GM12873 (cell line): ENCODE measurements around the gene CCL23.

Source experiments
- TF ChIP-seq, protein P1 (sequence below): IDR thresholded peaks from 2 replicates; pipeline ENCODE4 v1.5.1; 2012; ENCODE audit warnings: low read depth, mild to moderate bottlenecking, moderate library complexity, low read length, control low read depth; ENCODE audit not compliant: insufficient read depth; ENCODE audit errors: missing control alignments

The CCL23 gene

GRCh38 chr17:36002631-36003030 lies 15.1 kb downstream of the CCL23 start:
- TF ChIP-seq, protein P1, sequence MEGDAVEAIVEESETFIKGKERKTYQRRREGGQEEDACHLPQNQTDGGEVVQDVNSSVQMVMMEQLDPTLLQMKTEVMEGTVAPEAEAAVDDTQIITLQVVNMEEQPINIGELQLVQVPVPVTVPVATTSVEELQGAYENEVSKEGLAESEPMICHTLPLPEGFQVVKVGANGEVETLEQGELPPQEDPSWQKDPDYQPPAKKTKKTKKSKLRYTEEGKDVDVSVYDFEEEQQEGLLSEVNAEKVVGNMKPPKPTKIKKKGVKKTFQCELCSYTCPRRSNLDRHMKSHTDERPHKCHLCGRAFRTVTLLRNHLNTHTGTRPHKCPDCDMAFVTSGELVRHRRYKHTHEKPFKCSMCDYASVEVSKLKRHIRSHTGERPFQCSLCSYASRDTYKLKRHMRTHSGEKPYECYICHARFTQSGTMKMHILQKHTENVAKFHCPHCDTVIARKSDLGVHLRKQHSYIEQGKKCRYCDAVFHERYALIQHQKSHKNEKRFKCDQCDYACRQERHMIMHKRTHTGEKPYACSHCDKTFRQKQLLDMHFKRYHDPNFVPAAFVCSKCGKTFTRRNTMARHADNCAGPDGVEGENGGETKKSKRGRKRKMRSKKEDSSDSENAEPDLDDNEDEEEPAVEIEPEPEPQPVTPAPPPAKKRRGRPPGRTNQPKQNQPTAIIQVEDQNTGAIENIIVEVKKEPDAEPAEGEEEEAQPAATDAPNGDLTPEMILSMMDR: peak; percentile 26

GRCh38 chr17:36001862-36002603 lies 15.7 kb downstream of the CCL23 start:
- TF ChIP-seq, protein P1: no peak

- TF ChIP-seq, protein P1: no peak
These were observed 16.5 kb downstream of the CCL23 start, which contains the start of gene CCL15 for GRCh38 chr17:36001110-36001771. Gene CCL15, minus strand, starts transcription at chr17:36001553. Its CDS starts 61 bp downstream, at chr17:36001492.

DNA sequence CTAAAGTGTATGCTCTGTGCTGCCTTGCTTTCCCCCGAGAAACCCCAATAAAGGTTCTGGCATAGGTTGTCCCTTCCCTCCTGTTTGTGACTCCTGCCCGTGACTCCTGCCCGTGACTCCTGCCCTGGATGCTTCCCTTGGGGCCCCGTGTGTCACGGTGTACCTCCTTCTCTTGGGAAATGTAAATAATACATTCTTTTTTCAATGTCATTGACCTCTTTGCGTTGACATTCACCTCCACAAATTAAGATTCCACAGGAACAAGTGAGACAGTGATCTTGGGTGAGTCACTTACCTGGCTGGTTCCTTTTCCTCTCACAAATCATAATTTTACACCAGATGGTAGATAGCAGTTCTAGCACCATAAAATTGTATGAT lies 17.1 kb downstream of the CCL23 start:
- TF ChIP-seq, protein P1: no peak

GRCh38 chr17:35998756-35999155 lies 19.0 kb downstream of the CCL23 start:
- TF ChIP-seq, protein P1: no peak

DNA sequence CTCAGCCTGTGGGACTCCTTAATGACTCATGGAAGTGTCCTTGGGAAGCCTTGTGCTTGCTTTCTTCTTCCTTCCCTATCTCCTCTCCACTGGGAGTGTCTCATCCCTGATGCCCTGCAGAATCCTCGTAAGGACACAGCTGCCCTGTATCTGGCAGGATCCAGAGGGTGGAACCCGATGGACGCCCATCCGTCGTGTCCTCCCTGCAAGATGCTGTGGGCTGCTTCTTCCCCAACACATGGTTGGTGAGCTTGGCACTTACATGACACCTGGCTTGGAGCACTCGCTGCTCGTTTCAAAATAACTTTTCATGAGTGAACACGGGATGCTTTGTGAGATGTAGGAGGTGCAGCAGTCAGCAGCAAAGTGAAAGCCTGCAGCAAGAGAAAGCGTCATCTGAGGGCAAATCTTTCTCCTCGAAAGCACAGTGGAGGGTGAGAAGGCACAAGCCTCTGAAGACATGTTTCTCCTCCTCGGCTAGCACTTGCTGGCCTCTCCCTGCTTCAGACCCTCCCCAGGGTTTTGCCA lies 19.7 kb downstream of the CCL23 start:
- TF ChIP-seq, protein P1: no peak

DNA sequence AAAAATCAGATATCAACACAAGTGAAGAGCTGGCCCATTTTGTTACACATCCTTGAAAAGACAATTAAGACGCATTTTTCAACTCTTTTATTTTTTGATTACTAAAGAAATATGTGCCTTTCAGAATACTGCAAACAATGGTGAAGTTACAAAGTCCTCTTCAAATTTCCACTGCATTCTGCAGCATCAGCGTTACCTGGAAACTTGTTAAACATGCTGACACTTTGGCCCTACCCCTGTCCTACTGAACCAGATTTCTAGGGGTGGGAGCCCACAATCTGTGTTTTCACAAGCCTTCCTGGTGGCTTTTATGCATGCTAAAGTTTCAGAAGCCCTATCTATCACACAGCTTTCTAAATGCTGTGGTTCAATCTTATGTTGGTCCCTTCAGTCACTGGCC lies 26.7 kb downstream of the CCL23 start:
- TF ChIP-seq, protein P1: no peak
